GM12878 (cell line): ENCODE measurements around the gene NKTR. TPM values are rescaled to one million over a fixed set of nuclear protein-coding genes. Genes with fewer than 3 reads are reported as not detected.

Experiments
- ATAC-seq: fragments of 200-7000 bp; cut with Tn5 transposase; 3 replicates; pipeline ENCODE4 v1.9.1; 2020; ENCODE audit warnings: mild to moderate bottlenecking, moderate library complexity
- BruUV-seq: library from RNA; stranded (reverse); fragments of 400-500 nt; replicated peaks from 2 replicates; lab custom pipeline; 2021; lab: Mats Ljungman, UMichigan
- CTCF ChIA-PET: fragments of 300-600 bp; sonication (Branson Sonifier 250); formaldehyde crosslinking; extraction: SDS; loops from one replicate; lab custom pipeline; 2021; ENCODE audit warnings: inconsistent platforms; lab: Yijun Ruan, JAX
- POLR2A ChIA-PET: fragments of 350-600 bp; formaldehyde crosslinking; extraction: SDS; loops from one replicate; lab custom pipeline; 2021; ENCODE audit warnings: inconsistent platforms; lab: Charles Lee
- RAD21 ChIA-PET: fragments of 300-600 bp; sonication (Branson Sonifier 250); formaldehyde crosslinking; loops from one replicate; lab custom pipeline; 2023; ENCODE audit warnings: antibody characterized with exemption; ENCODE audit not compliant: unreplicated experiment; lab: Charles Lee
- SMC1A ChIA-PET: fragments of 300-600 bp; sonication (Branson Sonifier 250); formaldehyde crosslinking; loops from one replicate; lab custom pipeline; 2023; ENCODE audit not compliant: unreplicated experiment, uncharacterized antibody; lab: Charles Lee
- DNase-seq: peaks from one replicate; pipeline ENCODE4 v3.0.0-alpha.2; 2011; ENCODE audit warnings: low read depth, low spot score
- FAIRE-seq: peaks from 3 replicates; lab custom pipeline; 2011; peaks lifted over from hg19 to GRCh38; lab: Jason Lieb, UNC
- H2AFZ ChIP-seq: 2 replicates; pipeline ENCODE4 v1.6.0; 2011; ENCODE audit warnings: low read depth, low read length, control low read depth; ENCODE audit not compliant: control insufficient read depth
- H3K27ac ChIP-seq: 2 replicates; pipeline ENCODE4 v1.5.1; 2011; ENCODE audit warnings: control low read depth; ENCODE audit not compliant: control insufficient read depth, insufficient read depth
- H3K27me3 ChIP-seq, 2 experiments: replicated peaks in 1 of 2; 2 replicates each; pipeline versions ENCODE4 v1.6.0 to v1.6.1; 2011; ENCODE audit warnings: low read length in 1 of 2; ENCODE audit not compliant: control insufficient read depth in 2 of 2, insufficient read depth in 2 of 2
- H3K36me3 ChIP-seq, 2 experiments: 2 replicates each; pipeline ENCODE4 v1.5.1; 2011; ENCODE audit warnings: low read length in 1 of 2; ENCODE audit not compliant: control insufficient read depth in 2 of 2, insufficient read depth in 2 of 2
- H3K4me1 ChIP-seq: 2 replicates; pipeline ENCODE4 v1.6.1; 2011; ENCODE audit warnings: mild to moderate bottlenecking, low read length, moderate library complexity, mixed read lengths; ENCODE audit not compliant: control insufficient read depth, insufficient read depth
- H3K4me2 ChIP-seq: 2 replicates; pipeline ENCODE4 v1.6.0; 2011; ENCODE audit warnings: control low read depth; ENCODE audit not compliant: control insufficient read depth, insufficient read depth
- H3K4me3 ChIP-seq: fragments of 200-600 bp; sonication (generic); 2 replicates; pipeline ENCODE4 v1.5.1; 2016
- H3K79me2 ChIP-seq: 2 replicates; pipeline ENCODE4 v1.6.0; 2011; ENCODE audit warnings: low read length; ENCODE audit not compliant: control insufficient read depth, insufficient read depth
- H3K9ac ChIP-seq: 2 replicates; pipeline ENCODE4 v1.8.0; 2011; ENCODE audit warnings: low read length, control low read depth, mixed read lengths; ENCODE audit not compliant: control insufficient read depth, insufficient read depth
- H3K9me3 ChIP-seq: replicated peaks from 3 replicates; pipeline ENCODE4 v1.5.1; 2011; ENCODE audit warnings: mild to moderate bottlenecking, low read length; ENCODE audit not compliant: control insufficient read depth, insufficient read depth
- H4K20me1 ChIP-seq: 2 replicates; pipeline ENCODE4 v1.6.0; 2011; ENCODE audit not compliant: control insufficient read depth, insufficient read depth
- NBN ChIP-seq: fragments of 450-650 bp; IDR thresholded peaks from 2 replicates; pipeline ENCODE4 v1.6.1; 2016
- SMC3 ChIP-seq: IDR thresholded peaks from 2 replicates; pipeline ENCODE4 v1.6.1; 2011; ENCODE audit warnings: low read length, improper control_type of control experiment, borderline replicate concordance
- YY1 ChIP-seq: IDR thresholded peaks from 2 replicates; pipeline ENCODE4 v1.6.1; 2011; ENCODE audit warnings: low read depth, mild to moderate bottlenecking, low read length
- ZNF217 ChIP-seq: fragments of 450-650 bp; IDR thresholded peaks from 2 replicates; pipeline ENCODE4 v1.6.1; 2017; ENCODE audit warnings: antibody characterized with exemption, mild to moderate bottlenecking
- WGBS: methylation state at CpG from one replicate; pipeline ENCODE4 v1.1.6; 2016; ENCODE audit warnings: low lambda C conversion rate; ENCODE audit not compliant: insufficient replicate concordance, insufficient coverage; ENCODE audit errors: missing lambda C conversion rate; 5-methylcytosine and 5-hydroxymethylcytosine counted together
- in situ Hi-C: fragments of 300-500 bp; cut with MboI; formaldehyde crosslinking; loops from 9 replicates; pipeline ENCODE4 v1.14.3; 2018; ENCODE audit warnings: mixed read lengths
- intact Hi-C: fragments of 100-400 bp; cut with micrococcal nuclease; formaldehyde crosslinking; loops from one replicate; pipeline ENCODE4 v1.14.2; 2022; ENCODE audit not compliant: unreplicated experiment
- polyA plus RNA-seq, 11 experiments: library from polyadenylated mRNA; depleted of rRNA in 4 of 11; unstranded in 6 of 11; stranded (reverse) in 5 of 11; fragments of >200 nt; fragmentation: Nextera tagmentation in 4 of 11; fragmentation: Illumina TruSeq in 1 of 11; extraction: Ambion mirVana in 4 of 11; extraction: Trizol in 1 of 11; gene quantifications; 1 replicate in 1 of 11; 2 replicates in 10 of 11; pipeline versions ENCODE4 v1.2.1 to v1.2.3, GENCODE V29; 2011 to 2016; ENCODE audit warnings: inconsistent platforms in 2 of 11, missing spikeins in 2 of 11, low read depth in 1 of 11
- total RNA-seq, 4 experiments: library from RNA; depleted of rRNA in 3 of 4; stranded (reverse); fragments of >200 nt in 3 of 4; fragmentation: Illumina TruSeq in 1 of 4; extraction: Trizol in 1 of 4; gene quantifications; 2 replicates each; pipeline versions ENCODE4 v1.2.1 to v1.2.3, GENCODE V29; 2013 to 2021
- TF ChIP-seq, protein P1 (sequence below): fragments of 450-650 bp; IDR thresholded peaks from 2 replicates; pipeline ENCODE4 v1.6.1; 2016; ENCODE audit warnings: mild to moderate bottlenecking
- TF ChIP-seq, protein P2 (sequence below): fragments of 450-650 bp; IDR thresholded peaks from 2 replicates; pipeline ENCODE4 v1.6.1; 2017; ENCODE audit warnings: antibody characterized with exemption, mild to moderate bottlenecking, moderate library complexity
- TF ChIP-seq, protein P3 (sequence below): fragments of 150-350 bp; IDR thresholded peaks from 2 replicates; pipeline ENCODE4 v1.6.1; 2014; ENCODE audit warnings: mild to moderate bottlenecking, low read depth, low read length
- TF ChIP-seq, protein P4 (sequence below): fragments of 150-350 bp; IDR thresholded peaks from 2 replicates; pipeline ENCODE4 v1.6.1; 2016; ENCODE audit warnings: low read depth, low read length
- TF ChIP-seq, protein P5 (sequence below): fragments of 450-650 bp; IDR thresholded peaks from 2 replicates; pipeline ENCODE4 v1.6.1; 2016; ENCODE audit warnings: mild to moderate bottlenecking, moderate library complexity, borderline replicate concordance

NKTR gene
- total and polyA plus RNA-seq, 10 of the 15 experiments (the other 5 are each of a cell fraction or from before 2014, with no cell fraction given), result 15.3 to 91.9 (median 55.3) TPM

DNA sequence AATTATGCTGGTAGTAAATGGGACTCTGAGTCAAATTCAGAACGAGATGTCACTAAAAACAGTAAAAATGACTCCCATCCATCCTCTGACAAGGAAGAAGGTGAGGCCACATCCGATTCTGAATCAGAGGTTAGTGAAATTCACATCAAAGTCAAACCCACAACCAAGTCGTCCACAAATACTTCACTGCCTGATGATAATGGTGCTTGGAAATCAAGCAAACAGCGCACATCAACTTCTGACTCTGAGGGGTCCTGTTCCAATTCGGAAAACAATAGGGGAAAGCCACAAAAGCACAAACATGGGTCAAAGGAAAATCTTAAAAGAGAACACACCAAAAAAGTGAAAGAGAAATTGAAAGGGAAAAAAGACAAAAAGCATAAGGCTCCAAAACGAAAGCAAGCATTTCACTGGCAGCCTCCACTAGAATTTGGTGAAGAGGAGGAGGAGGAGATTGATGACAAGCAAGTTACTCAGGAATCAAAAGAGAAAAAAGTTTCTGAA is 37.9 kb downstream of the NKTR start (continued):
- TF ChIP-seq SMC3, result no peak

DNA sequence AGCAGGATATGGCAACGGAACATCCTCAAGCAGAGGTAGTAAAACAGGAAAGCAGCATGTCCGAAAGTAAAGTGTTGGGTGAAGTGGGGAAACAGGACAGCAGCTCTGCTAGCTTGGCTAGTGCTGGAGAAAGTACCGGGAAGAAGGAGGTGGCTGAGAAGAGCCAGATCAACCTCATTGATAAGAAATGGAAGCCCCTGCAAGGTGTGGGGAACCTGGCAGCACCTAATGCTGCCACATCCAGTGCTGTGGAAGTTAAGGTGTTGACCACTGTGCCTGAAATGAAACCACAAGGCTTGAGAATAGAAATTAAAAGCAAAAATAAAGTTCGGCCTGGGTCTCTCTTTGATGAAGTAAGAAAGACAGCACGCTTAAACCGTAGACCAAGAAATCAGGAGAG is 38.7 kb downstream of the NKTR start:
- Histone ChIP-seq H3K4me1 (peaks cover 17% of the 10 kb centered on the region), H3K79me2 (peaks cover 8% of the 10 kb centered on the region), H3K9me3 (no peaks in the 10 kb centered on the region), H3K4me2 (peak overlapping the region; percentile 39; the same call in 1 of the 2 replicates), H2AFZ (no peak overlapping the region), H4K20me1 (0 out of 2 replicates have a peak, but pooled peaks cover 2% of the 10 kb centered on the region), H3K9ac (no peak overlapping the region), H3K27me3 (no peaks in the 10 kb centered on the region), H3K27ac (peak overlapping the region; percentile 13; the same call in 1 of the 2 replicates), H3K4me3 (no peak overlapping the region), H3K36me3 (peaks cover 11 to 45% of the 10 kb centered on the region in 2 experiments)
- intact Hi-C loops, result no loop called here
- ChIA-PET CTCF (no interaction called here), SMC1A (interaction anchor here (0.8 kb wide), 1 partner anchor 13 kb away, joined by 3 read pairs; no protein-coding TSS in a partner anchor), POLR2A (no interaction called here), RAD21 (no interaction called here)
- ATAC-seq (no peak), FAIRE-seq (no peak), DNase-seq (no peak)
- BruUV-seq, result no TSS peak
- 87% methylated on average over 6 of the region's 6 CpGs for WGBS
- in situ Hi-C loops, result no loop called here
- TF ChIP-seq ZNF217 (no peak), YY1 (no peak), NBN (no peak)
- TF ChIP-seq, protein P1, sequence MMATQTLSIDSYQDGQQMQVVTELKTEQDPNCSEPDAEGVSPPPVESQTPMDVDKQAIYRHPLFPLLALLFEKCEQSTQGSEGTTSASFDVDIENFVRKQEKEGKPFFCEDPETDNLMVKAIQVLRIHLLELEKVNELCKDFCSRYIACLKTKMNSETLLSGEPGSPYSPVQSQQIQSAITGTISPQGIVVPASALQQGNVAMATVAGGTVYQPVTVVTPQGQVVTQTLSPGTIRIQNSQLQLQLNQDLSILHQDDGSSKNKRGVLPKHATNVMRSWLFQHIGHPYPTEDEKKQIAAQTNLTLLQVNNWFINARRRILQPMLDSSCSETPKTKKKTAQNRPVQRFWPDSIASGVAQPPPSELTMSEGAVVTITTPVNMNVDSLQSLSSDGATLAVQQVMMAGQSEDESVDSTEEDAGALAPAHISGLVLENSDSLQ, result no peak
- TF ChIP-seq, protein P2, sequence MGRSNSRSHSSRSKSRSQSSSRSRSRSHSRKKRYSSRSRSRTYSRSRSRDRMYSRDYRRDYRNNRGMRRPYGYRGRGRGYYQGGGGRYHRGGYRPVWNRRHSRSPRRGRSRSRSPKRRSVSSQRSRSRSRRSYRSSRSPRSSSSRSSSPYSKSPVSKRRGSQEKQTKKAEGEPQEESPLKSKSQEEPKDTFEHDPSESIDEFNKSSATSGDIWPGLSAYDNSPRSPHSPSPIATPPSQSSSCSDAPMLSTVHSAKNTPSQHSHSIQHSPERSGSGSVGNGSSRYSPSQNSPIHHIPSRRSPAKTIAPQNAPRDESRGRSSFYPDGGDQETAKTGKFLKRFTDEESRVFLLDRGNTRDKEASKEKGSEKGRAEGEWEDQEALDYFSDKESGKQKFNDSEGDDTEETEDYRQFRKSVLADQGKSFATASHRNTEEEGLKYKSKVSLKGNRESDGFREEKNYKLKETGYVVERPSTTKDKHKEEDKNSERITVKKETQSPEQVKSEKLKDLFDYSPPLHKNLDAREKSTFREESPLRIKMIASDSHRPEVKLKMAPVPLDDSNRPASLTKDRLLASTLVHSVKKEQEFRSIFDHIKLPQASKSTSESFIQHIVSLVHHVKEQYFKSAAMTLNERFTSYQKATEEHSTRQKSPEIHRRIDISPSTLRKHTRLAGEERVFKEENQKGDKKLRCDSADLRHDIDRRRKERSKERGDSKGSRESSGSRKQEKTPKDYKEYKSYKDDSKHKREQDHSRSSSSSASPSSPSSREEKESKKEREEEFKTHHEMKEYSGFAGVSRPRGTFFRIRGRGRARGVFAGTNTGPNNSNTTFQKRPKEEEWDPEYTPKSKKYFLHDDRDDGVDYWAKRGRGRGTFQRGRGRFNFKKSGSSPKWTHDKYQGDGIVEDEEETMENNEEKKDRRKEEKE, result no peak
- TF ChIP-seq, protein P3, sequence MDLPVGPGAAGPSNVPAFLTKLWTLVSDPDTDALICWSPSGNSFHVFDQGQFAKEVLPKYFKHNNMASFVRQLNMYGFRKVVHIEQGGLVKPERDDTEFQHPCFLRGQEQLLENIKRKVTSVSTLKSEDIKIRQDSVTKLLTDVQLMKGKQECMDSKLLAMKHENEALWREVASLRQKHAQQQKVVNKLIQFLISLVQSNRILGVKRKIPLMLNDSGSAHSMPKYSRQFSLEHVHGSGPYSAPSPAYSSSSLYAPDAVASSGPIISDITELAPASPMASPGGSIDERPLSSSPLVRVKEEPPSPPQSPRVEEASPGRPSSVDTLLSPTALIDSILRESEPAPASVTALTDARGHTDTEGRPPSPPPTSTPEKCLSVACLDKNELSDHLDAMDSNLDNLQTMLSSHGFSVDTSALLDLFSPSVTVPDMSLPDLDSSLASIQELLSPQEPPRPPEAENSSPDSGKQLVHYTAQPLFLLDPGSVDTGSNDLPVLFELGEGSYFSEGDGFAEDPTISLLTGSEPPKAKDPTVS, result no peak
- TF ChIP-seq, protein P4, sequence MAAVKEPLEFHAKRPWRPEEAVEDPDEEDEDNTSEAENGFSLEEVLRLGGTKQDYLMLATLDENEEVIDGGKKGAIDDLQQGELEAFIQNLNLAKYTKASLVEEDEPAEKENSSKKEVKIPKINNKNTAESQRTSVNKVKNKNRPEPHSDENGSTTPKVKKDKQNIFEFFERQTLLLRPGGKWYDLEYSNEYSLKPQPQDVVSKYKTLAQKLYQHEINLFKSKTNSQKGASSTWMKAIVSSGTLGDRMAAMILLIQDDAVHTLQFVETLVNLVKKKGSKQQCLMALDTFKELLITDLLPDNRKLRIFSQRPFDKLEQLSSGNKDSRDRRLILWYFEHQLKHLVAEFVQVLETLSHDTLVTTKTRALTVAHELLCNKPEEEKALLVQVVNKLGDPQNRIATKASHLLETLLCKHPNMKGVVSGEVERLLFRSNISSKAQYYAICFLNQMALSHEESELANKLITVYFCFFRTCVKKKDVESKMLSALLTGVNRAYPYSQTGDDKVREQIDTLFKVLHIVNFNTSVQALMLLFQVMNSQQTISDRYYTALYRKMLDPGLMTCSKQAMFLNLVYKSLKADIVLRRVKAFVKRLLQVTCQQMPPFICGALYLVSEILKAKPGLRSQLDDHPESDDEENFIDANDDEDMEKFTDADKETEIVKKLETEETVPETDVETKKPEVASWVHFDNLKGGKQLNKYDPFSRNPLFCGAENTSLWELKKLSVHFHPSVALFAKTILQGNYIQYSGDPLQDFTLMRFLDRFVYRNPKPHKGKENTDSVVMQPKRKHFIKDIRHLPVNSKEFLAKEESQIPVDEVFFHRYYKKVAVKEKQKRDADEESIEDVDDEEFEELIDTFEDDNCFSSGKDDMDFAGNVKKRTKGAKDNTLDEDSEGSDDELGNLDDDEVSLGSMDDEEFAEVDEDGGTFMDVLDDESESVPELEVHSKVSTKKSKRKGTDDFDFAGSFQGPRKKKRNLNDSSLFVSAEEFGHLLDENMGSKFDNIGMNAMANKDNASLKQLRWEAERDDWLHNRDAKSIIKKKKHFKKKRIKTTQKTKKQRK, result no peak
- TF ChIP-seq, protein P5, sequence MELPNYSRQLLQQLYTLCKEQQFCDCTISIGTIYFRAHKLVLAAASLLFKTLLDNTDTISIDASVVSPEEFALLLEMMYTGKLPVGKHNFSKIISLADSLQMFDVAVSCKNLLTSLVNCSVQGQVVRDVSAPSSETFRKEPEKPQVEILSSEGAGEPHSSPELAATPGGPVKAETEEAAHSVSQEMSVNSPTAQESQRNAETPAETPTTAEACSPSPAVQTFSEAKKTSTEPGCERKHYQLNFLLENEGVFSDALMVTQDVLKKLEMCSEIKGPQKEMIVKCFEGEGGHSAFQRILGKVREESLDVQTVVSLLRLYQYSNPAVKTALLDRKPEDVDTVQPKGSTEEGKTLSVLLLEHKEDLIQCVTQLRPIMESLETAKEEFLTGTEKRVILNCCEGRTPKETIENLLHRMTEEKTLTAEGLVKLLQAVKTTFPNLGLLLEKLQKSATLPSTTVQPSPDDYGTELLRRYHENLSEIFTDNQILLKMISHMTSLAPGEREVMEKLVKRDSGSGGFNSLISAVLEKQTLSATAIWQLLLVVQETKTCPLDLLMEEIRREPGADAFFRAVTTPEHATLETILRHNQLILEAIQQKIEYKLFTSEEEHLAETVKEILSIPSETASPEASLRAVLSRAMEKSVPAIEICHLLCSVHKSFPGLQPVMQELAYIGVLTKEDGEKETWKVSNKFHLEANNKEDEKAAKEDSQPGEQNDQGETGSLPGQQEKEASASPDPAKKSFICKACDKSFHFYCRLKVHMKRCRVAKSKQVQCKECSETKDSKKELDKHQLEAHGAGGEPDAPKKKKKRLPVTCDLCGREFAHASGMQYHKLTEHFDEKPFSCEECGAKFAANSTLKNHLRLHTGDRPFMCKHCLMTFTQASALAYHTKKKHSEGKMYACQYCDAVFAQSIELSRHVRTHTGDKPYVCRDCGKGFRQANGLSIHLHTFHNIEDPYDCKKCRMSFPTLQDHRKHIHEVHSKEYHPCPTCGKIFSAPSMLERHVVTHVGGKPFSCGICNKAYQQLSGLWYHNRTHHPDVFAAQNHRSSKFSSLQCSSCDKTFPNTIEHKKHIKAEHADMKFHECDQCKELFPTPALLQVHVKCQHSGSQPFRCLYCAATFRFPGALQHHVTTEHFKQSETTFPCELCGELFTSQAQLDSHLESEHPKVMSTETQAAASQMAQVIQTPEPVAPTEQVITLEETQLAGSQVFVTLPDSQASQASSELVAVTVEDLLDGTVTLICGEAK, result no peak
